SU-DHL-6 (cell line): ENCODE measurements around the gene MYB.
"Not testable (repeated sequence)": the region's sequence is repeated elsewhere in the genome, so short reads cannot be mapped to it uniquely, and the experiment has no call there.

ENCODE experiments used
- EZH2phosphoT487 ChIP-seq: fragments of 200-600 bp; sonication (generic), shearing (Covaris generic); conservative IDR thresholded peaks from 2 replicates; pipeline ENCODE4 v1.6.1; 2018; ENCODE audit warnings: mild to moderate bottlenecking, antibody characterized with exemption, low read length, moderate library complexity, mixed read lengths
- TF ChIP-seq, protein P1 (sequence below): fragments of 200-600 bp; sonication (generic); IDR thresholded peaks from one replicate; pipeline ENCODE4 v1.5.1; 2017; ENCODE audit warnings: antibody characterized with exemption, mild to moderate bottlenecking, low read length, moderate library complexity; ENCODE audit not compliant: insufficient read depth, poor library complexity, severe bottlenecking

- TF ChIP-seq, protein P1, sequence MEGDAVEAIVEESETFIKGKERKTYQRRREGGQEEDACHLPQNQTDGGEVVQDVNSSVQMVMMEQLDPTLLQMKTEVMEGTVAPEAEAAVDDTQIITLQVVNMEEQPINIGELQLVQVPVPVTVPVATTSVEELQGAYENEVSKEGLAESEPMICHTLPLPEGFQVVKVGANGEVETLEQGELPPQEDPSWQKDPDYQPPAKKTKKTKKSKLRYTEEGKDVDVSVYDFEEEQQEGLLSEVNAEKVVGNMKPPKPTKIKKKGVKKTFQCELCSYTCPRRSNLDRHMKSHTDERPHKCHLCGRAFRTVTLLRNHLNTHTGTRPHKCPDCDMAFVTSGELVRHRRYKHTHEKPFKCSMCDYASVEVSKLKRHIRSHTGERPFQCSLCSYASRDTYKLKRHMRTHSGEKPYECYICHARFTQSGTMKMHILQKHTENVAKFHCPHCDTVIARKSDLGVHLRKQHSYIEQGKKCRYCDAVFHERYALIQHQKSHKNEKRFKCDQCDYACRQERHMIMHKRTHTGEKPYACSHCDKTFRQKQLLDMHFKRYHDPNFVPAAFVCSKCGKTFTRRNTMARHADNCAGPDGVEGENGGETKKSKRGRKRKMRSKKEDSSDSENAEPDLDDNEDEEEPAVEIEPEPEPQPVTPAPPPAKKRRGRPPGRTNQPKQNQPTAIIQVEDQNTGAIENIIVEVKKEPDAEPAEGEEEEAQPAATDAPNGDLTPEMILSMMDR = not testable (repeated sequence)
- not testable (repeated sequence) for TF ChIP-seq EZH2phosphoT487
Observed at GRCh38 chr6:135164387-135164786, 16.7 kb upstream of the MYB start.
